ENCODE measurements around the gene MYO7B.

Gene MYO7B

GRCh38 chr2:127574656-127575055 lies 39.2 kb downstream of the MYO7B start:
- no peak for TF ChIP-seq JUND (IDR thresholded peaks at IDR 0.05; ENCODE audit: low read depth)
- in situ Hi-C loops (cut with HindIII; ENCODE audit: low pct_unique_long_range_greater_than_20kb, low sequenced_read_pairs) = no loop called here
- DNase-seq (ENCODE audit: low read depth in 1 of 2, low spot score in 1 of 2) = no peak

- in situ Hi-C loops (cut with HindIII; ENCODE audit: low pct_unique_long_range_greater_than_20kb, low sequenced_read_pairs) = no loop called here
- no peak for TF ChIP-seq JUND (IDR thresholded peaks at IDR 0.05; ENCODE audit: low read depth)
- no peak for DNase-seq (ENCODE audit: low read depth in 1 of 2, low spot score in 1 of 2)
Observed at GRCh38 chr2:127575185-127575765, 39.8 kb downstream of the MYO7B start.

- in situ Hi-C loops (cut with HindIII; ENCODE audit: low pct_unique_long_range_greater_than_20kb, low sequenced_read_pairs) = no loop called here
- no peak for DNase-seq (ENCODE audit: low read depth in 1 of 2, low spot score in 1 of 2)
- no peak for TF ChIP-seq JUND (IDR thresholded peaks at IDR 0.05; ENCODE audit: low read depth)
Observed at GRCh38 chr2:127575941-127576432, 40.5 kb downstream of the MYO7B start.

- DNase-seq (ENCODE audit: low read depth in 1 of 2, low spot score in 1 of 2) = no peak
- in situ Hi-C loops (cut with HindIII; ENCODE audit: low pct_unique_long_range_greater_than_20kb, low sequenced_read_pairs) = no loop called here
- no peak for TF ChIP-seq JUND (IDR thresholded peaks at IDR 0.05; ENCODE audit: low read depth)
Observed at GRCh38 chr2:127576433-127577207, 41.1 kb downstream of the MYO7B start.

- no peak for DNase-seq (ENCODE audit: low read depth in 1 of 2, low spot score in 1 of 2)
- in situ Hi-C loops (cut with HindIII; ENCODE audit: low pct_unique_long_range_greater_than_20kb, low sequenced_read_pairs) = no loop called here
- no peak for TF ChIP-seq JUND (IDR thresholded peaks at IDR 0.05; ENCODE audit: low read depth)
Observed at GRCh38 chr2:127577208-127577475, 41.7 kb downstream of the MYO7B start.

GRCh38 chr2:127577503-127577902 lies 42.0 kb downstream of the MYO7B start:
- in situ Hi-C loops (cut with HindIII; ENCODE audit: low pct_unique_long_range_greater_than_20kb, low sequenced_read_pairs) = no loop called here
- DNase-seq (ENCODE audit: low read depth in 1 of 2, low spot score in 1 of 2) = no peak
- TF ChIP-seq JUND (IDR thresholded peaks at IDR 0.05; ENCODE audit: low read depth) = no peak

- in situ Hi-C loops (cut with HindIII; ENCODE audit: low pct_unique_long_range_greater_than_20kb, low sequenced_read_pairs) = no loop called here
- DNase-seq (ENCODE audit: low read depth in 1 of 2, low spot score in 1 of 2) = no peak
- TF ChIP-seq JUND (IDR thresholded peaks at IDR 0.05; ENCODE audit: low read depth) = no peak
Observed at GRCh38 chr2:127577973-127578372, 42.5 kb downstream of the MYO7B start.

GRCh38 chr2:127578411-127578810 lies 42.9 kb downstream of the MYO7B start:
- no peak for DNase-seq (ENCODE audit: low read depth in 1 of 2, low spot score in 1 of 2)
- TF ChIP-seq JUND (IDR thresholded peaks at IDR 0.05; ENCODE audit: low read depth) = no peak
- in situ Hi-C loops (cut with HindIII; ENCODE audit: low pct_unique_long_range_greater_than_20kb, low sequenced_read_pairs) = no loop called here

GRCh38 chr2:127579231-127579630 lies 43.7 kb downstream of the MYO7B start:
- no peak for TF ChIP-seq JUND (IDR thresholded peaks at IDR 0.05; ENCODE audit: low read depth)
- in situ Hi-C loops (cut with HindIII; ENCODE audit: low pct_unique_long_range_greater_than_20kb, low sequenced_read_pairs) = no loop called here
- DNase-seq (ENCODE audit: low read depth in 1 of 2, low spot score in 1 of 2) = no peak

- in situ Hi-C loops (cut with HindIII; ENCODE audit: low pct_unique_long_range_greater_than_20kb, low sequenced_read_pairs) = no loop called here
- DNase-seq (ENCODE audit: low read depth in 1 of 2, low spot score in 1 of 2) = no peak
- TF ChIP-seq JUND (IDR thresholded peaks at IDR 0.05; ENCODE audit: low read depth) = no peak
Observed at GRCh38 chr2:127580167-127581049, 44.9 kb downstream of the MYO7B start.

GRCh38 chr2:127581050-127581345 lies 45.5 kb downstream of the MYO7B start:
- TF ChIP-seq JUND (IDR thresholded peaks at IDR 0.05; ENCODE audit: low read depth) = no peak
- no peak for DNase-seq (ENCODE audit: low read depth in 1 of 2, low spot score in 1 of 2)
- in situ Hi-C loops (cut with HindIII; ENCODE audit: low pct_unique_long_range_greater_than_20kb, low sequenced_read_pairs) = no loop called here

- no peak for TF ChIP-seq JUND (IDR thresholded peaks at IDR 0.05; ENCODE audit: low read depth)
- DNase-seq (ENCODE audit: low read depth in 1 of 2, low spot score in 1 of 2) = no peak
- in situ Hi-C loops (cut with HindIII; ENCODE audit: low pct_unique_long_range_greater_than_20kb, low sequenced_read_pairs) = no loop called here
Observed at GRCh38 chr2:127581516-127582490, 46.3 kb downstream of the MYO7B start.

Data from T47D (cell line).